ENCODE results near the gene FBRSL1.
"Not testable (repeated sequence)": the region's sequence is repeated elsewhere in the genome, so short reads cannot be mapped to it uniquely, and the experiment has no call there.

The FBRSL1 gene

GRCh38 chr12:132489602-132490266, at the start of gene FBRSL1:
FBRSL1 (plus strand) TSS chr12:132490151.
- no peak for TF ChIP-seq CTCF (IDR thresholded peaks at IDR 0.05; ENCODE audit: low read depth, low read length)
- H3K4me3 ChIP-seq (replicated peaks in 1 of 2; ENCODE audit: low read depth in 2 of 2, low read length in 2 of 2) = peak within 1 kb of the TSS; percentile 64 to 72

GRCh38 chr12:132440420-132440819, 49.5 kb upstream of the FBRSL1 start:
- H3K4me3 ChIP-seq (replicated peaks in 1 of 2; ENCODE audit: low read depth in 2 of 2, low read length in 2 of 2) = not testable (repeated sequence)

More at GRCh38 chr12:132489602-132490266, at the start of gene FBRSL1:
- peak; percentile 85 to 92 for DNase-seq (ENCODE audit: low read depth in 2 of 2)

GRCh38 chr12:132441871-132442863, 47.8 kb upstream of the FBRSL1 start:
- no peak for DNase-seq (ENCODE audit: low read depth in 2 of 2)
- TF ChIP-seq CTCF (IDR thresholded peaks at IDR 0.05; ENCODE audit: low read depth, low read length) = no peak
- no peak overlapping the region for H3K4me3 ChIP-seq (replicated peaks in 1 of 2; ENCODE audit: low read depth in 2 of 2, low read length in 2 of 2)

More at GRCh38 chr12:132440420-132440819, 49.5 kb upstream of the FBRSL1 start:
- DNase-seq (ENCODE audit: low read depth in 2 of 2) = not testable (repeated sequence)

GRCh38 chr12:132443091-132443490, 46.9 kb upstream of the FBRSL1 start:
- TF ChIP-seq CTCF (IDR thresholded peaks at IDR 0.05; ENCODE audit: low read depth, low read length) = no peak
- DNase-seq (ENCODE audit: low read depth in 2 of 2) = no peak
- no peak overlapping the region for H3K4me3 ChIP-seq (replicated peaks in 1 of 2; ENCODE audit: low read depth in 2 of 2, low read length in 2 of 2)

- DNase-seq (ENCODE audit: low read depth in 2 of 2) = no peak
- no peak for TF ChIP-seq CTCF (IDR thresholded peaks at IDR 0.05; ENCODE audit: low read depth, low read length)
- no peak overlapping the region for H3K4me3 ChIP-seq (replicated peaks in 1 of 2; ENCODE audit: low read depth in 2 of 2, low read length in 2 of 2)
These were observed 45.7 kb upstream of the FBRSL1 start for GRCh38 chr12:132444283-132444682.

- TF ChIP-seq CTCF (IDR thresholded peaks at IDR 0.05; ENCODE audit: low read depth, low read length) = no peak
- H3K4me3 ChIP-seq (replicated peaks in 1 of 2; ENCODE audit: low read depth in 2 of 2, low read length in 2 of 2) = peak overlapping the region; percentile 30 to 36
- DNase-seq (ENCODE audit: low read depth in 2 of 2) = no peak
These were observed 44.7 kb upstream of the FBRSL1 start for GRCh38 chr12:132444957-132445883.

Measured in cardiac fibroblast (primary cell).